Neural progenitor cell (in vitro differentiated cells): Measurements from ENCODE around the gene SLBP. TPM values are rescaled to one million over a fixed set of nuclear protein-coding genes. Genes with fewer than 3 reads are reported as not detected.

Experiments
- DNase-seq: peaks from one replicate; pipeline ENCODE4 v3.0.0-alpha.2; 2016; ENCODE audit warnings: low spot score
- H2AFZ ChIP-seq: fragments of 200-600 bp; sonication (generic); replicated peaks from 2 replicates; pipeline ENCODE4 v1.6.1; 2016; ENCODE audit warnings: antibody characterized with exemption
- H3F3A ChIP-seq: fragments of 200-600 bp; sonication (generic); 2 replicates; pipeline ENCODE4 v1.6.1; 2016; ENCODE audit warnings: antibody characterized with exemption, low read depth
- H3K27ac ChIP-seq: fragments of 200-600 bp; sonication (generic); 2 replicates; pipeline ENCODE4 v1.5.1; 2016; ENCODE audit warnings: mild to moderate bottlenecking
- H3K27me3 ChIP-seq: fragments of 200-600 bp; sonication (generic); 2 replicates; pipeline ENCODE4 v1.6.1; 2016; ENCODE audit warnings: mild to moderate bottlenecking, moderate library complexity
- H3K36me3 ChIP-seq: fragments of 200-600 bp; sonication (generic); 2 replicates; pipeline ENCODE4 v1.5.1; 2016
- H3K4me1 ChIP-seq: fragments of 200-600 bp; sonication (generic); 2 replicates; pipeline ENCODE4 v1.6.1; 2016; ENCODE audit warnings: mixed run types
- H3K4me2 ChIP-seq: fragments of 200-600 bp; sonication (generic); 2 replicates; pipeline ENCODE4 v1.6.1; 2016
- H3K4me3 ChIP-seq: fragments of 200-600 bp; sonication (generic); 2 replicates; pipeline ENCODE4 v1.5.1; 2016
- H3K79me2 ChIP-seq: fragments of 200-600 bp; sonication (generic); 2 replicates; pipeline ENCODE4 v1.6.1; 2016; ENCODE audit warnings: low read depth
- H3K9ac ChIP-seq: fragments of 200-600 bp; sonication (generic); 2 replicates; pipeline ENCODE4 v1.6.1; 2016
- H3K9me3 ChIP-seq: fragments of 200-600 bp; sonication (generic); 2 replicates; pipeline ENCODE4 v1.5.1; 2016; ENCODE audit warnings: low read depth
- H4K20me1 ChIP-seq: fragments of 200-600 bp; sonication (generic); 2 replicates; pipeline ENCODE4 v1.6.1; 2016; ENCODE audit warnings: low read depth
- H3K27ac Mint-ChIP-seq: 3 replicates; pipeline ENCODE4 v1.8.0; 2021; ENCODE audit warnings: mixed read lengths
- H3K27me3 Mint-ChIP-seq: 2 replicates; pipeline ENCODE4 v1.8.0; 2022; ENCODE audit warnings: low read depth, mild to moderate bottlenecking, inconsistent platforms, moderate library complexity, mixed read lengths; ENCODE audit not compliant: insufficient read depth
- H3K36me3 Mint-ChIP-seq: 3 replicates; pipeline ENCODE4 v1.8.0; 2021; ENCODE audit warnings: mixed read lengths
- H3K4me1 Mint-ChIP-seq: 3 replicates; pipeline ENCODE4 v1.8.0; 2021; ENCODE audit warnings: mixed read lengths
- H3K4me3 Mint-ChIP-seq: 3 replicates; pipeline ENCODE4 v1.8.0; 2021; ENCODE audit warnings: mild to moderate bottlenecking, moderate library complexity, mixed read lengths
- H3K9me3 Mint-ChIP-seq: 3 replicates; pipeline ENCODE4 v1.8.0; 2020; ENCODE audit warnings: mixed read lengths
- CTCF ChIP-seq: fragments of 200-600 bp; sonication (generic); IDR thresholded peaks from 2 replicates; pipeline ENCODE4 v1.5.1; 2017; ENCODE audit warnings: antibody characterized with exemption, mild to moderate bottlenecking
- EZH2 ChIP-seq: fragments of 200-600 bp; sonication (generic); IDR thresholded peaks from 2 replicates; pipeline ENCODE4 v1.6.1; 2017; ENCODE audit warnings: antibody characterized with exemption, mild to moderate bottlenecking, moderate library complexity
- EZH2phosphoT487 ChIP-seq: fragments of 200-600 bp; sonication (generic); IDR thresholded peaks from 2 replicates; pipeline ENCODE4 v1.6.1; 2017; ENCODE audit warnings: antibody characterized with exemption
- total RNA-seq: library from RNA; depleted of rRNA; stranded (reverse); fragments of >200 nt; gene quantifications from 2 replicates; pipeline ENCODE4 v1.2.3, GENCODE V29; 2015; ENCODE audit warnings: low replicate concordance

The SLBP gene
- total RNA-seq, 1 donor from 2014 or later, result 119 TPM

- H3K9me3 ChIP-seq, result no peaks in the 10 kb centered on the region
- no peak overlapping the region for H3K4me3 ChIP-seq
- H4K20me1 ChIP-seq, result peaks cover 6% of the 10 kb centered on the region
- H3F3A ChIP-seq, result peaks cover 10% of the 10 kb centered on the region
- H3K27me3 Mint-ChIP-seq, result no peaks in the 10 kb centered on the region
- H3K27ac ChIP-seq, result no peak overlapping the region
- DNase-seq, result no peak
- H3K79me2 ChIP-seq, result no peaks in the 10 kb centered on the region
- H3K27ac Mint-ChIP-seq, result no peak overlapping the region
- H3K4me1 ChIP-seq, result peaks cover 10% of the 10 kb centered on the region
- peaks cover 3% of the 10 kb centered on the region for H3K4me1 Mint-ChIP-seq
- no peaks in the 10 kb centered on the region for H3K9me3 Mint-ChIP-seq
- no peak overlapping the region for H3K4me3 Mint-ChIP-seq
- no peak overlapping the region for H2AFZ ChIP-seq
- H3K36me3 Mint-ChIP-seq, result no peaks in the 10 kb centered on the region
- no peak overlapping the region for H3K9ac ChIP-seq
- TF ChIP-seq EZH2, result no peak
- no peak for TF ChIP-seq CTCF
- no peak for TF ChIP-seq EZH2phosphoT487
- H3K27me3 ChIP-seq, result peaks cover 6% of the 10 kb centered on the region
- H3K4me2 ChIP-seq, result no peak overlapping the region
- no peaks in the 10 kb centered on the region for H3K36me3 ChIP-seq
These were observed 39.2 kb upstream of the SLBP start for GRCh38 chr4:1751155-1751918.

DNA sequence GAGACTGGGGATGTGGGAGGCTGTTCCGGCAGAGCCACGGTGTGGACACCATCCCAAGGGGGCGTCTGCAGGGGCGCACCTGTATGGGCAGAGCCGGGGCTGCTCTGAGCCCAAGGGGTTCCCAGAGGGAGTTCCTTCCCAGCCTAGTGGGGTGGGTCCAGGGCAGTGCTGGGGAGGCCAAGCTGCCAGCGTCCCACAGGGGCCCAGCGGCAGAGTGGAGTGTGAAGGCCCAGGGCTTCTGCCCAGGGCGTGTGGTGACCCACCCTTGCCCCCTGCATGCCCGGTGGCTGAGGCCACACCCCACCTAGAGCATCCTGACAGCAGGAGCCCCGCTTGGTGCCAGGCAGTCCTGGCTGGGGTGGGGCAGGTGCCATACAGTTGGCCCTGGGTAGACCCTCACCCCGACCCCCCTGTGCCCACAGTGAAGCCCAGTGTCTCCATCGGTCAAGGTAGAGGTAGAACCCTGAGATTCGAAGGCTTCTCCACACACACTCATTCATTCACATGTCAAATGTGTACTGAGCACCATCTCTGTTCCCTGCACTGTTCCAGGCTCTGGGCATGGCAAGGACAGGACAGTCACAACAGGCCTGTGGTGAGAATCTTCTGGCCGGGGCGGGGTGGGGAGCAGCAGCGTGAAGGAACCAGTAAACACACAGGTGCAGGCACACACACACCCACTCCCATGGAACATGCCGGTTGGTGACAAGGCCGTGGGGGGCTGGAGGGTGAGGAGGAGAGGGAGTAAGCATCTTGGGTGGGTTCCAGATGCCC, 38.4 kb upstream of the SLBP start:
- TF ChIP-seq EZH2 (no peak), EZH2phosphoT487 (no peak), CTCF (no peak)
- no peak overlapping the region for H3K4me3 ChIP-seq
- H3K36me3 ChIP-seq, result no peaks in the 10 kb centered on the region
- DNase-seq, result no peak
- no peaks in the 10 kb centered on the region for H3K9me3 ChIP-seq
- H3K9ac ChIP-seq, result no peak overlapping the region
- peaks cover 10% of the 10 kb centered on the region for H3K4me1 ChIP-seq
- H3K4me2 ChIP-seq, result no peak overlapping the region
- peaks cover 12% of the 10 kb centered on the region for H4K20me1 ChIP-seq
- no peak overlapping the region for H2AFZ ChIP-seq
- no peaks in the 10 kb centered on the region for H3K27me3 Mint-ChIP-seq
- no peaks in the 10 kb centered on the region for H3K9me3 Mint-ChIP-seq
- peaks cover 3% of the 10 kb centered on the region for H3K4me1 Mint-ChIP-seq
- no peaks in the 10 kb centered on the region for H3K36me3 Mint-ChIP-seq
- no peaks in the 10 kb centered on the region for H3K79me2 ChIP-seq
- peaks cover 6% of the 10 kb centered on the region for H3K27me3 ChIP-seq
- peaks cover 16% of the 10 kb centered on the region for H3F3A ChIP-seq
- H3K27ac ChIP-seq, result no peak overlapping the region
- H3K27ac Mint-ChIP-seq, result no peak overlapping the region
- no peak overlapping the region for H3K4me3 Mint-ChIP-seq

GRCh38 chr4:1749826-1750225, 37.7 kb upstream of the SLBP start:
- TF ChIP-seq EZH2 (no peak), EZH2phosphoT487 (no peak), CTCF (no peak)
- H3K9me3 ChIP-seq, result no peaks in the 10 kb centered on the region
- H3K79me2 ChIP-seq, result no peaks in the 10 kb centered on the region
- no peak overlapping the region for H3K4me3 ChIP-seq
- peaks cover 1% of the 10 kb centered on the region for H3K36me3 Mint-ChIP-seq
- peaks cover 17% of the 10 kb centered on the region for H4K20me1 ChIP-seq
- H3K4me1 ChIP-seq, result peaks cover 10% of the 10 kb centered on the region
- H3K36me3 ChIP-seq, result no peaks in the 10 kb centered on the region
- peaks cover 2% of the 10 kb centered on the region for H3K27me3 Mint-ChIP-seq
- no peak overlapping the region for H2AFZ ChIP-seq
- no peak overlapping the region for H3K9ac ChIP-seq
- no peak overlapping the region for H3K27ac Mint-ChIP-seq
- H3K27ac ChIP-seq, result no peak overlapping the region
- H3K4me2 ChIP-seq, result no peak overlapping the region
- peaks cover 6% of the 10 kb centered on the region for H3K27me3 ChIP-seq
- no peaks in the 10 kb centered on the region for H3K9me3 Mint-ChIP-seq
- peaks cover 3% of the 10 kb centered on the region for H3K4me1 Mint-ChIP-seq
- no peak overlapping the region for H3K4me3 Mint-ChIP-seq
- H3F3A ChIP-seq, result peaks cover 24% of the 10 kb centered on the region
- no peak for DNase-seq
